G401.6 (cell line): ENCODE results near the gene AP5S1.

ENCODE experiments used
- FAIRE-seq: peaks from 2 replicates; lab custom pipeline; 2012; peaks lifted over from hg19 to GRCh38; lab: Jason Lieb, UNC

AP5S1 gene

DNA sequence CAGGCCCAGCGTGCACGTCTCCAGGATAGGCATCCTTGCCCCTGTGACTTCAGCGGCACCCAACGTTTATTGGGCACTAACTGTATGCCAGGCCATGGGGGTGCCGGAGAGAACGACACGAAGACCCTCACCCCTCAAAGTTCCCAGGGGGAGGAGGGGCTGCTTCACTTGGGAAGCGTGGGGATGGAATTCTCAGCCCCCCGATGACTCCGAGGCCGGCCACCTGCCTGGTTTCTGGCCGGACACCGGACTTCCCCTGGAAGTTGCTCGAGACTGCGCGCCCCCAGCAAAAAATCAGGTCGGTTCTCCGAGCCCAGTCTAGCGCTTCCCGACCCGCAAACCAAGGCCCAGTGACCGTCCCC is 26.0 kb downstream of the AP5S1 start:
- no peak for FAIRE-seq

- no peak for FAIRE-seq
These were observed 26.5 kb downstream of the AP5S1 start, which contains the start of gene MAVS for GRCh38 chr20:3846740-3847428. Gene MAVS, plus strand, starts transcription at chr20:3846834. Its CDS starts 7,791 bp downstream, at chr20:3854625.

- FAIRE-seq = no peak
These were observed 27.1 kb downstream of the AP5S1 start for GRCh38 chr20:3847429-3847940.

DNA sequence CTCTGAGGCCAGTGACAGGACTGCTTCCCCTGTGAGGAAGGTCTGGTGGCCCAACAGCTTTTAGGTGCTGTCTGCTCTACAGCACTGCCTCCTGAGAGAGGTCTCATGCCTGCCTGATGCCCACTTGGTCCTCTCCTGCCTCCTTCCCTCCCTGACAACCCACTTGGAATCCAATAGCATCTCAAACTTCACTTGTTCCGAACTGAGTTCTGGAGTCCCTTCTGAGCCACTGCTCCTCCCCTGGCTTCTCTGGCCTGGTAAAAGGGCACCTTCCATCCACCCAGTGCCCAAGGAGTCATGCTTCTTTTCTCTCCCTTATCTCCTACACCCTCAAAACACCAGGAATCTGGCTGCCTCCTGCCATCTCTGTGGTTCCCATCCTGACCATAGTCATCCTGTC is 28.2 kb downstream of the AP5S1 start:
- no peak for FAIRE-seq

- no peak for FAIRE-seq
These were observed 34.1 kb downstream of the AP5S1 start for GRCh38 chr20:3854462-3854871.

DNA sequence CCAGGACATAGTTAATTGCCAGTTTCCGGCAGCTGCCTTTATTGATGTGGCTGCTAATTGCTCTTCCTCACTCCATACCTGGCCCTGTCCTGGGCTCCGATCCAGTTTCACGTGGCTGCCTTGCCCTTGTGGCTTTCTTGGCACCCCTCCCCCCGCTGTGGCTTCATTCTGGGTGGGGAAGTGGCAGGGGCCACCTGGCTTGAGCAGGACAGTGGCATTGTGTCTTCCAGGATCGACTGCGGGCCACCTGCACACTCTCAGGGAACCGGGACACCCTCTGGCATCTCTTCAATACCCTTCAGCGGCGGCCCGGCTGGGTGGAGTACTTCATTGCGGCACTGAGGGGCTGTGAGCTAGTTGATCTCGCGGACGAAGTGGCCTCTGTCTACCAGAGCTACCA is 37.1 kb downstream of the AP5S1 start:
- no peak for FAIRE-seq

DNA sequence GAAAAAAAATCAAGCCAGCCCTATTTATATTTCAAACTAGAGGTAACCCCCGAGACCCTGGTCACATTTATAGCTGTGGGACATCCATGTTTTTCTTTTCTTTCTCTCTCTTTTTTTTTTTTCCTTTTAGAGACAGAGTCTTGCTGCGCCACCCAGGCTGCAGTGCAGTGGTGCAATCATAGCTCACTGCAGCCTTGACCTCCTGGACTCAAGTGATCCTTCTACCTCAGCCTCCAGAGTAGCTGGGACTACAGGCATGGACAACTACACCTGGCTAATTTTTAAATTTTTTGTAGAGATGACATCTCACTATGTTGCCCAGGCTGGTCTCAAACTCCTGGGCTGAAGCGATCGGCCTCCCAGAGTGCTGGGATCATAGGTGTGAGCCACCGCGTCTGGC is 38.3 kb downstream of the AP5S1 start:
- FAIRE-seq = no peak

- no peak for FAIRE-seq
These were observed 40.8 kb downstream of the AP5S1 start for GRCh38 chr20:3861191-3861590.

- FAIRE-seq = no peak
These were observed 42.0 kb downstream of the AP5S1 start for GRCh38 chr20:3862333-3862732.

GRCh38 chr20:3863317-3863716 is 43.0 kb downstream of the AP5S1 start:
- FAIRE-seq = no peak

DNA sequence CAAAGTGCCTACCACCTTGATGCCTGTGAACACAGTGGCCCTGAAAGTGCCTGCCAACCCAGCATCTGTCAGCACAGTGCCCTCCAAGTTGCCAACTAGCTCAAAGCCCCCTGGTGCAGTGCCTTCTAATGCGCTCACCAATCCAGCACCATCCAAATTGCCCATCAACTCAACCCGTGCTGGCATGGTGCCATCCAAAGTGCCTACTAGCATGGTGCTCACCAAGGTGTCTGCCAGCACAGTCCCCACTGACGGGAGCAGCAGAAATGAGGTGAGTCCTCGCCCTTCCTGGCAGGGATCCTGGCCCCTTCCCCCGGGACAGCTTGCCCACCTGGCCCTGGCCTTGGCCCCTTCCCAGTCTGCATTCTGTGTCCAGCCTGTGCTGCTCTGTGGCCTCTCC is 44.2 kb downstream of the AP5S1 start:
- FAIRE-seq = no peak

GRCh38 chr20:3865152-3865886 is 45.0 kb downstream of the AP5S1 start:
- FAIRE-seq = no peak

DNA sequence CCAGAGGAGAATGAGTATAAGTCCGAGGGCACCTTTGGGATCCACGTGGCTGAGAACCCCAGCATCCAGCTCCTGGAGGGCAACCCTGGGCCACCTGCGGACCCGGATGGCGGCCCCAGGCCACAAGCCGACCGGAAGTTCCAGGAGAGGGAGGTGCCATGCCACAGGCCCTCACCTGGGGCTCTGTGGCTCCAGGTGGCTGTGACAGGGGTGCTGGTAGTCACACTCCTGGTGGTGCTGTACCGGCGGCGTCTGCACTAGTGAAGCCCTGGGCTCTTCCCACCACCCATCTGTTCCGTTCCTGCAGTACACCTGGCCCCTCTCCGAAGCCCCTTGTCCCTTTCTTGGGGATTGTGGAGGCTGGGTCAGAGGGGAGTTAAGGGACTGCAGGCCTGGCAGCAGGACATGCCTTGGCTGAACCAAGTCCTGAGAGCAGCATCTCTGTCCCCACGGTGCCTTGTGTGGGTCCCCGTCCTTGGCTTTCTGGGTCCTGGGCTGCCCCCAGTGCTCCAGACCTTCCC is 45.6 kb downstream of the AP5S1 start:
- no peak for FAIRE-seq

- FAIRE-seq = no peak
These were observed 46.1 kb downstream of the AP5S1 start for GRCh38 chr20:3866464-3866863.

DNA sequence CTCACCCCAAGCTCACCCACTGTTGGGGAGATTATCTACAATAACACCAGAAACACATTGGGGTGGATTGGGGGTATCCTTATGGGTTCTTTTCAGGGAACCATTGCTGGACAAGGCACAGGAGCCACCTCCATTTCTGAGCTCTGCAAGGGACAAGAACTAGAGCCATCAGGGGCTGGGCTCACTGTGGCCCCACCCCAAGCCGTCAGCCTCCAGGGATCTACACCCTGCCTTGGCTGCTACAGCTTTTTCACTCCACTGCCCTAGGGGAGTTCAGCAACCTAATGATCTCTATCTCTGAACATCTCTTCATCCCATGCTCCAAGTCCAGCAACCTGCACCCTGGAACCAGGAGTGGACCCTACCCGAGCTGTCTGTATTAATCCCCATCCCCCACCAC is 47.5 kb downstream of the AP5S1 start:
- no peak for FAIRE-seq

DNA sequence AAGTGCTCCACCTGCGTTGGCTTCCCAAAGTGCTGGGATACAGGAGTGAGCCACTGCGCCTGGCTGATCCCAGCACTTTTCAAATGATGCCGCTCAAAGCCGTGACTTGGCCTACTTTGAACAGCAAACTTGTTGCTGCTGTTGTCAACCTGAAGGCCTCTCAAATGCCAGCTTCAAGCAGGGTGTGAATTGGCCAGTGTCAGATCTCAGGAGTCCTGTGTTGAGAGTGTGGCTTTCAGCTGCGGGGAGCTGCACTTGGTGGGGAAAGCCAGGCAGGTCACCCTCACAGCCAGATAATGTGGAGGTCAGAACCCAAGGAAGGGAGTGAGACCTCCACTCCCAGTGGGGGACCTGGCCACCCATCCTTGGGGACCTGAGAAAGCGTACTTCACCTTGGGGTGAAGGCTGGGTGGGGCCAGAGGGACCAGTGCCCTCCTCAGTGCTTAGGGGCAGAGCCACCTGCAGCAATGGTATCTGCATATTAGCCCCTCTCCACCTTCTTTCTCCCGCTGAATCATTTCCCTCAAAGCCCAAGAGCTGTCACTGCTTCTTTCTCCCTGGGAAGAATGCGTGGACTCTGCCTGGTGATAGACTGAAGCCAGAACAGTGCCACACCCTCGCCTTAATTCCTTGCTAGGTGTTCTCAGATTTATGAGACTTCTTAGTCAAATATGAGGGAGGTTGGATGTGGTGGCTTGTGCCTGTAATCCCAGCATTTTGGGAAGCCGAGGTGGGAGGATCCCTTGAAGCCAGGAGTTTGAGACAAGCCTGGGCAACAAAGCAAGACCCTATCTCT is 49.7 kb downstream of the AP5S1 start:
- FAIRE-seq = no peak

DNA sequence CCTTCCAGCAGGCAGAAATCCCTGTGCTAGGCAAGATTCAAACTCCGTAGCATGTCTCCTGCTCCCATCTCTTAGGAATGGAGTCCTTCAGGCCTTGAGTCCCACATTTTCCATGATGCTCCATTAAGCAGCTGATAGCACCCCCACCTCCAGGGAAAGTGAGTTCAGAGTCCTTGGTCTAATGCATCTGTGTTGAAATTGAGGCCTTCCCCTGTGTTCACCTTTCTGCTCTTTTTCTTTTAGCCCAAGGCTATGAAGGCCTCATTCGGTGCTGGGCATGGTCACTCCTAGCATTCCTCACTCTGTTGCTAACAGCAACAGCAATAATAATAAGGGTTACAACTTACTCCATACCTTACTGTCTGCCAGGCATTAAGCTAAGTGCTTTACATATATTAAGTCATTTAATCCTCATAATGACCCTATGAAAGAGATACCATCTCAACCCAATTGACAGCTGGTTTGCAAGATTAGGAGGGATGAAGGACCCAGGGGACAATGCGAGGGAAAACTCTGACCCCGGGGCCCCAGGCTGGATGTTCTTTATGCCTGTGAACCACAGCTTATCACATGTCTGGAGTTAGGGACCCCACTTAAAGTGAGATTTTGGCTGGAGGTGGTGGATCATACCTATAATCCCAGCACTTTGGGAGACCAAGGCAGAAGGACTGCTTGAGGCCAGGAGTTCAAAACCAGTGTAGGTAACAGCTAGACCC is 51.4 kb downstream of the AP5S1 start:
- no peak for FAIRE-seq

DNA sequence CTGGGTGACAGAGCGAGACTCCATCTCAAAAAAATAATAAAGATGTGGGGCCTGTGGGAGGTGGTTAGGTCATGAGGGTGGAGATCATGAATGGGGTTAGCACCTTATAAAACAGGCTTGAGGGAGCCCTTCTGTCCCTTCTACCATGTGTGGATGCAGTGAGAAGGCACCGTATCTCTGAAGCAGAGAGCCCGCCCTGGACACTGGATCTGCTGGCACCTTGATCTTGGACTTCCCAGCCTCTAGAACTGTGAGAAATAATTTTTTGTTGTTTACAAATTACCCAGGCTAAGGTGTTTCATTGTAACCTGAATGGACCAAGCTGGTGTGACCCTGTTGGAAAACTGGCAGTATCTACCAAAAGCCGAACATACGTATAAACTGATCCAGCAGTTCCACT is 53.2 kb downstream of the AP5S1 start:
- no peak for FAIRE-seq

DNA sequence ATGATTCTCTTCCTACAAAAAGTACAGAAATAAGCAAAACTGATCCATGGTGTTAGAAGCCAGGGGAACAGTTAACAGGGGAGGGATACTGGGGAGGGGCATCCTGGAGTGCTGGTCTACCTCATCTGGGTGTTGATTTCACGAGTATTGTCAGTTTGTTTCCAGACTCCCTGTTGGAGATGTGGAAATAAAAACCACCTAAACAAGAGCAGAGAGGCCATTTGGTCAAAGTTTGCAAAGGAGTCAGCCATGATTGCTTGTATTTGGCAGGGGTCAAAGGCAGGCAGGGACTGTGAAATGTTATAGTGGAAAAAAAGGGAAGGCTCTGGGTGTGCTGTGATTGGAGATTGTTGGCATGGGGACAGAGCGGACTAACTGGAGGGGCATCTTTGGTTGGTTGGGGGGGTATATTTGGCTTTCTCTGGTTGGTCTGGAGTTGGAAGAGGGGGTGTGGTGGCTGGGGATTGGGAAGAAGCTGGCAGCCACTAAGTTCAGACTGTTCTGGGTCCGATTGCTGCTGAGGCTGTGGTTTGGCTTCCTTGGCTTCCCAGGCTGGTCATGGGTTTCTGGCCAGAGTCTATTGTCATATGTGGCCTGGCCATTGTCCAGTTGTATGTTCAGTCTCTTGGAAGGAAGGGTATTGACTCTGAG is 54.0 kb downstream of the AP5S1 start:
- FAIRE-seq = no peak

DNA sequence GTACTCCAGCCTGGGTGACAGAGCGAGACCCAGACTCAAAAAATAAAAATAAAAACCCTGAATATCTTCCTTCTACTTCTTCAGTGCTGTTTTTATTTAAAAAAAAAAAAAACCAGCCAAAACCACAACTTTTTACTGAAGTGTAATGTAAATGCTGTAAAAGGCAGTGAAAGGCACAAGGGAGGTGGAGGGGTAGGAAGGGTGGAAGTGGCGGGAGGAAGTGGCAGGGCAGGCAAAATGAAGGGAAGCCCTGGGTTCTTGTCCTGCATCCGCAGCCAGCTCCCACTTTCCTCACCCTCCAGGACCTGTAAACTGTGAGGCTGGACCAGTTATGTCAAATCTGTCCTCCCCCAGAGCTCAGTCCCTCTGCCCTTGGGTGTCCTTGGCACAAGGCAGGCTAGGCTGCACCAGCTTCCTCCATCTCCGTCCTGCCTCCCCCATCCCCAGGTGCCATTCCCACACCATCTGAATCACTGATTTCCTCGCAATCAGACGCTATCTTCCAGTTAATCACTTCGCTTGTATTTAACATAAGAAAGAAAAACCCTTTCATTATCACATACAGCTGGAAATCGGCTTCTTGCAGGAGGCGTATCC is 55.1 kb downstream of the AP5S1 start:
- FAIRE-seq = no peak

- no peak for FAIRE-seq
These were observed 55.7 kb downstream of the AP5S1 start for GRCh38 chr20:3876000-3876399.
